GM12801 (cell line): ENCODE data around the gene SLC25A38.

Experiments used
- CTCF ChIP-seq: IDR thresholded peaks from one replicate; pipeline ENCODE4 v1.5.1; 2011; ENCODE audit warnings: control low read depth; ENCODE audit not compliant: insufficient read length; ENCODE audit errors: extremely low read depth

The SLC25A38 gene

GRCh38 chr3:39412668-39413260 lies 29.6 kb downstream of the SLC25A38 start:
- TF ChIP-seq CTCF, result no peak

- TF ChIP-seq CTCF, result no peak
Measured at GRCh38 chr3:39413691-39414420, 30.7 kb downstream of the SLC25A38 start.

GRCh38 chr3:39414421-39414907 lies 31.3 kb downstream of the SLC25A38 start:
- no peak for TF ChIP-seq CTCF

GRCh38 chr3:39415983-39416382 lies 32.8 kb downstream of the SLC25A38 start:
- TF ChIP-seq CTCF, result no peak

GRCh38 chr3:39419742-39420315 lies 36.7 kb downstream of the SLC25A38 start:
- no peak for TF ChIP-seq CTCF

GRCh38 chr3:39420543-39420942 lies 37.4 kb downstream of the SLC25A38 start:
- no peak for TF ChIP-seq CTCF

GRCh38 chr3:39423436-39423970 lies 40.3 kb downstream of the SLC25A38 start:
- no peak for TF ChIP-seq CTCF
